Measurements from ENCODE around the gene CD52. TPM values are rescaled to one million over a fixed set of nuclear protein-coding genes. Genes with fewer than 3 reads are reported as not detected.

Gene CD52, protein sequence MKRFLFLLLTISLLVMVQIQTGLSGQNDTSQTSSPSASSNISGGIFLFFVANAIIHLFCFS
- not detected for total RNA-seq

DNA sequence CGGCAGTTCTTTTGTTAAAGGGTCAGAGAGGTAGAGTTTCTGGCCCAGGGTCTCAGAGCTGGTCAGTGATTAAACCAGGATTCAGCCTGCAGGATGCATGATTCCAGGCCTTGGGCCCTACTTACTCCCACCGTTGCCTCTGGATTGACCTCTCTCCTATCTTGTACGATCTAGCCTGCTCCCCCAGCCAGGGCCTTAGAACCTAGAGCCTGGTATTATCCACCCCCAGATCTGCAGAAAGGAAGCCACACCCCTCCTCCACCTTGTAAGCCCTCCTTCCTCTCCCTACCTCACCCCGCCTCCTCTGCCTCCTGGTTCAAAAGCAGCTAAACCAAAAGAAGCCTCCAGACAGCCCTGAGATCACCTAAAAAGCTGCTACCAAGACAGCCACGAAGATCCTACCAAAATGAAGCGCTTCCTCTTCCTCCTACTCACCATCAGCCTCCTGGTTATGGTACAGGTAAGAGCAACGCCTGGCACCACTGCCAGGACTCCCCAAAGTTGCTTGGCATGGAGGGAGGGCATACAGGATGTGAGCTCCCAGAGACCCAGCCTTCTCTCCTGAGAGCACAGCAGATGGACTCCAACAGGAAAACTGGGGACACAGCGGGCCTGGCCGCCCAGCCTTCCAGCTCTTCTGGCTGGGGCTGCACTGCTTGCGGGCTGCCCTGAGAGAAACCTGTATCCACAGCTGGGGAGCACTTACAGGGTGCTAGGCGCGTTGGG, at the start of gene CD52:
TSS of gene CD52 (plus strand) at position 347 of the 726 bp plus-strand sequence. CDS start at position 407, 60 bp downstream.
- no peak for DNase-seq

DNA sequence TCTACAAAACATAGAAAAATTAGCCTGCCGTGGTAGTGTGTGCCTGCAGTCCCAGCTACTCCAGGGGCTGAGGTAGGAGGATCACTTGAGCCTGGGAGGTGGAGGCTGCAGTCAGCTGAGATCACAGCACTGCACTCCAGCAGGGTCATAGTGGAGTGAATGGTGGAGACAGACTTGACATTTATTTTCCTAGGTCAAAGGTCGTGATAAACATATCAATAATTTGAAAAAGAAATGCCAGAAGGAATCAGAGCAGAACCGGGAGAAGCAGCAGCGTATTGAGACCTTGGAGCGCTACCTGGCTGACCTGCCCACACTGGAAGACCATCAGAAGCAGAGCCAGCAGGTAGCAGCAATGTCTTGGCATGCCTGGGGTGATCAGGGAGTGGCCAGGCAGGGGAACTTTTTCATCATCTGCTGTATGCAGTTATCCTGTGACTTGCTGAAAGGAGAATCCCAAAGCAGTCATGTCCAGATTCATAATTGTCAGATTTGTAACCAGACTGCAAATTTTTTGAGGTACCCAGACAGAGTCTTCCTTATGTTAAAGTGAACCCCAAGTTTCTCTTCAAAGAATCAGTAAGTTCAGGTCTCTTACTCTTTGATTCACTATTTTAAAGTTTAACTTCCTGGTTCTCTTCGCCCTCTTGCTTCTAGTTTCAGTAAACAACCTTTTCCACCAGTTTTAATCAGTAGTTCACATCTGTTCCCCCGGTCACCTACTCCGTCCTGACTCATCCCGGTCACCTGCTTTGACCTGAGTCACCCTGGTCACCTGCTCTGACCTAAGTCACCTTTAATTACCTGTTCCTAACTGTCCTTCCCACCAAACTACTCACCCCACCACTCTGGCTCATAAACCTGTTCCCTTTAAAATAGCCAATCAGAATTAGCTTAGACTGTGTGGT, 49.2 kb upstream of the CD52 start:
- DNase-seq: no peak

DNA sequence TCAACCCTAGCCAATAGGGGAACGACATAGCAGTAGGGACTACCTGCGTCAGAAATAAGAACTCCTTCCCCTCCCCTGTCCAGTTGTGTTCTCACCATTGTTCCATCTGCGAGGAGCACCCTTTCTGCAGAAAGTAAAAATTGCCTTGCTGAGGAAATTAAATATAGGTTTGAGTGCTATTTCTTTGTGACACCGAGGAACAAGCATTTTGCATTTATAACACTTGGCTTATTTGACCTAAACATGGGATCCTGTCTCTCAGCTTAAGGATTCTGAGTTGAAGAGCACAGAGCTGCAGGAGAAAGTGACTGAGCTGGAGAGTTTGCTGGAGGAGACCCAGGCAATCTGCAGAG, 48.6 kb upstream of the CD52 start:
- DNase-seq: no peak

DNA sequence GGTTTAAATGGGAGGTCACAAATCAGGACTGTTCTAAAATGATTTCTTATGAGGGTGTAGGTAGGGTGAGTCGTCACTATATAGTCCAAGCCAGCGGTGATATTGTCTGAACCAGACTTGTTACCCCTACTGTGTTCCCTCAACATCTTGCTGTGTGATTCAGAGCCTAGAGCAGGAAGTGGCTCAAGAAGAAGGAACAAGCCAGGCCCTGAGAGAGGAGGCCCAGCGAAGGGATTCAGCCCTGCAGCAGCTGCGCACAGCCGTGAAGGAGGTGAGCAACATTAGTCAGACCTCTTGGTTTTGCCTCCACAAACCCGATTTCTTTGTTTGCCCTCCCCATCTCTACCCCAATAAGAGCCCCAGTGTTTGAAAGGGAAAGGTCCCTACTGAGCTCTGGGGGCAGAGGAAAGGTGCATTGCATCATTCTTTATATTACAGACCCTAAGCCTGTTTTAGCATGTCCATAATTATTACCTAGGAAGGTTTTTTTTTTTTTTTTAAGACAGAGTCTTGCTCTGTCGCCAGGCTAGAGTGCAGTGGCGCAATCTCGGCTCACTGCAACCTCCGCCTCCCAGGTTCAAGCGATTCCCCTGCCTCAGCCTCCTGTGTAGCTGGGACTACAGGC, 42.8 kb upstream of the CD52 start:
- DNase-seq: no peak

DNA sequence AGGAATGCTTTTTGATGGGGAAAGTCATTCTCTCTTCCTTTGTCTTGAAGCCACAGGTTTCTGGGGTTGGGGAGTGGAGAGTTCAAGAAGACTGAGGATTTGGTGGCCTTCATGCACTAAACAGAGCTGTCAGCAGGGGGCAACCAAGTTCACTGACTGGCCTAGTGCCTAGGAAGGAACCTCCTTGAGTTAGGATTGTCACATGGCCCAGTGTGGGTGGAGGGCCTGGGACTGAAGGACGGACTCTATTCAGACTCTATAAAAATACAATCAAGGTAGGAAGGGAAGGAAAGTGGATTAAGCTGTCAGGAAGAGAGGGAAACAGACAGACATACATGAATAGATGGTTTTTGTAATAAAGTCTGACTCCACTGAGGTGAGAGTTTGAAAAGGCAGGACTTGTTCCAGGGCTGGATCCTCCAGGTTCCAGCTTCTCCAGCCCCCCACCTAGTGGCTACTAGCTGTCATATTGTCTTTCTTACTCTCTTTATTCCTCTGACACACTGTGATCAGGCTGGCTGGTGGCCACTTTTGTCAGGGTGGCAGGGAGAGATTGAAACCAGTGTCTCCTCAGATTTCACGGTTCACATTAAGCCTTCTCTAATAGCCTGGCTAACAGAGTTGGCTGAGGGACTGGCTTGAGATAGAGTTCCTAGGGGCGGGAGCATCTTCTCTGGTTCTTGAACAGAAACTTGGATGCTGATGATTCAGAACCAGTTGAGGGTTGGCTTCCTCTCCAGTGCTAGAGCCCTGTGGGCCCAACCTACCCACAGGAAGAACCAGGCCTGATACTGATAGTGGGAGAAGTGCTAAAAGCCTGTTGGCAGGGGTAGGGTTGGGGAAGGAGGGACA, 42.0 kb upstream of the CD52 start:
- DNase-seq: peak; percentile 91

DNA sequence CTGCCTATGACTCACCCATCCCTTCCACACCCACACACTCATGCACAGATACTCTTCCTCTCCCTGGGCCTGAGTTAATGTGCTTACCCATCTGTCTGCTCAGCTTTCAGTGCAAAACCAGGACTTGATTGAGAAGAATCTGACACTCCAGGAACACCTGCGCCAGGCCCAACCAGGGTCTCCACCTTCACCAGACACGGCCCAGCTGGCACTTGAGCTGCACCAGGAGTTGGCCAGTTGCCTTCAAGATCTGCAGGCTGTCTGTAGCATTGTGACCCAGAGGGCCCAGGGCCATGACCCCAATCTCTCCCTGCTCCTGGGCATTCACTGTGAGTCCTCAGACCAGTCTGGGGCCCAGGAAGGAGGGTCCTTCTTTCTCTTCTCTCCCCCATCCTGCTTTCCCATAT, 41.3 kb upstream of the CD52 start:
- DNase-seq: no peak

DNA sequence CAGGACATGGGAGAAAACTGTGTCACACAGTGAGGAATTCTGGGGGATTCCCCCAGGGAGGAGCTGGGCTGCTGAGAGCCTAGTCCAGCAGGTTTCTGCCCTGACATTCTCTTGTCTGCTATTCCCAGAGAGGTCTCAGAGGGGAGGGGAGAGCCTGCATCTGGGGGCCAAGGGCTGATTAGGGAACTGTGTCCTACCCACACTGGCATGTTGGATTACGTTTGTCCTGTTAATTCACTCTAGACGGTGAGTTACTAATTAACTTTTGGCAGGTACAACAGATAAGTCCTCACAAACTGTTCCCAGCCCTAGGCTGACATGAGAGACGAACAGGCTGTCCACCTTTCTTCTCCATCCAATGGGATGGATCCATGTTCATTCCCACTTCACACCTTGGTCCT, 40.5 kb upstream of the CD52 start:
- no peak for DNase-seq

DNA sequence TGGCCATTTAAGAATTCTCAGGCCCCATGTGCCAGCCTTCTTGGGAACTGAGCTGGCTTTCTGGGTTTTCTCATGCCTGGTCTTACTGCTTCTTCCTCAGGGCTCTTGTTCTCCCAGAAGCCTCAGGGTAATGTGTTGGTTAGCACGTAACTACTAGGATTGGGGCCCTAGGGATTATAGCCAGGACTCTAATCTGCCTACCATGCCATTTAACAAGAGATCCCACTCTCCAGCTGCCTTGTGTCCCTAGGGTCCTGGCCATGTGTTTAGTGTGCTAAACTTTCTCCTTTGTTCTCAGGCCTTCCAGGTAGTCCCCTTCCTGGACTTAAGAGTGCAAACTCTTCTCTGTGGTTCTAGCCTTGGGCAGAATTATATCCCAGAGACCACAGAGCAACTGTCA, 40.0 kb upstream of the CD52 start:
- DNase-seq: no peak

DNA sequence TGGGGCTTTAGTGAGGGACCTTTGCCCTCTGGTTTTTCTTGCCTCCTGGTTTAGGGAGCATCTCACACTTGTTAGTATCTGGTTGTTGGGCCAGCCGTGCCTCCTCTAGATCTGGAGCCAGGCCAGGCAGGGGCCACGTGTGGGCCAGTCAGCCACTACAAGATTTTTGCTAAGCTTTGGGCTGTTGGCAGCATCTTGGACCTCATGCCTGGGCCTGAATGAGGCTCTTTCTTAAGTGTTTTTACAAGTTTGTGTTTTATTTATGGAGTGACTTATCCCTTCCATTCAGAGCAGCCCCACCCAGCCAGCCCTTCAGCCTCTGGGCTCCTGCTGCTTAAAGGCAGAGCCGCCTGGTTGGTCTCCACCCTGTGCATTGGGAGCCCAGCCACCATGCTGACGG, 39.5 kb upstream of the CD52 start:
- DNase-seq: peak; percentile 68

DNA sequence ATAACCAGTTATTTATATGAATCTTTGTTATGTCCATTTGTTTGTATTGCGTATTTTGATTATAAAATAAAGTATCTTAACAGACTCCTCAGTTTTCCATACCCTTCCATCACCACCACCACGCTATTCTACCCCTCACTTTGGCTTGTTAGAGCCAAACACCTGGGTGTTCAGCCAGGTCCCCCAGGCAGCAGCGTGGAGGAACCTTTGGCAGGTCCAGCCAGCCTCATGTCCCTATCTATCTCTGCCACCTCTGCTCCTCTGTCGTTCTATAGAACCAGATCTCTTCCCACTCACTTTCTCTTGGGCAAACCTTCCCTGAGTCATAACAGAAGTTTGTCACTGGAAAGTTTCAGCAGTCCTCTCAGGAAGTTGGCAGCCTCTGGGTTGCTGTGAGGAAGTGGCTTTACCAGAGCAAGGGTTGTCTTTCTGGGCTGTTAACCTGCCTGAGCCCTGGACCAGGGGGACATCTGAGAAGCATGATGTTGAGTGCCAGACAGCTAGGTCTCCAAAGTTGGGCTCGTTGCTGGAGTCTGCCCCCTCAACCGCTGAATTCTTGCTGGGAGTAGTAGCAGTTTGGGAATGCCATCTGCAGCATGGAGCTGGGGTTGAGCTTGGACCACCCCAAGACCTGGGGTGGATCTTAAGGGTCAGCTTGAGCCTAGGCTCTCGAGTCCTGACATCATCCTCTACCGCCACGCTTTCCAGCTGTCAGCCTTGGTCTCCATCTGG, 38.9 kb upstream of the CD52 start:
- DNase-seq: peak; percentile 35

DNA sequence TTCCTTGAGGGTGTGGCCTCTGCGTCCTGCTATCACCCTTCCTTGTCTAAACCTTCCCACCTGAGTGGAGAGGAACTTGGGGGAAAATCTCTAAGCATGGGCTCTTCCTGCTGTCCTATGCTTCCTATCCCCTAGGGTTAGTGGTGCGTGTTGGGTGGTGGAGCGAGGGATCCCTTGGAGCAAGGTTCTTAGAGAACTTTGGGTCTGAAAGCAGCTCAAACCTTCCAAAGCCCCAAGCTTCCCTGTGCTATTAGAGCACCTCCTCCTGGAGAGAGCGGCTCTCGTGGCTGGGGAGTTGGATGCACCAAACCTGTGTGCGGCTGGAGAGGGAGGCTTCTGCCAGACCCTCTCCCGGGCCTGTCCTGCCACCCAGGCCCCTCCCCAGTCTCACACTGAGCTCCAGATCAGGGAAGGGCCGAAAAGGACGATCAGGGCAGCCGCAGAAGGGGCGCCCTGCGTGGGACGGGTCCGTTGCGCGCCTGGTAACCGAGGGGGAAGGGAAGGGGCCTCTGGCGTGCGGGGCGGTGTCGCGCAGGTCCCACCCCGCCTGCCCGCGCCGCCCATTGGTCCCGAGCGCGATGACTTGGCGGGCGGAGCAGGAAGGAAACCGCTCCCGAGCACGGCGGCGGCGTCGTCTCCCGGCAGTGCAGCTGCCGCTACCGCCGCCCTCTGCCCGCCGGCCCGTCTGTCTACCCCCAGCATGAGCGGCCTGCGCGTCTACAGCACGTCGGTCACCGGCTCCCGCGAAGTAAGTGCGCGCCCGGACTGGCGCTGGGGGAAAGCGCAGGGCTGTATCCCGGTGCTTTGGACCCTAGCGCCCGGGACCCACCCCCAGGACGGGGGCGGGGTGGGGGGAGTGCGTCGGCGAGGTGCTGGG, 38.1 kb upstream of the CD52 start, which contains the start of gene SH3BGRL3:
TSS of gene SH3BGRL3 (plus strand) at position 631 of the 877 bp plus-strand sequence. CDS start at position 701, 70 bp downstream.
- peak; percentile 94 for DNase-seq

DNA sequence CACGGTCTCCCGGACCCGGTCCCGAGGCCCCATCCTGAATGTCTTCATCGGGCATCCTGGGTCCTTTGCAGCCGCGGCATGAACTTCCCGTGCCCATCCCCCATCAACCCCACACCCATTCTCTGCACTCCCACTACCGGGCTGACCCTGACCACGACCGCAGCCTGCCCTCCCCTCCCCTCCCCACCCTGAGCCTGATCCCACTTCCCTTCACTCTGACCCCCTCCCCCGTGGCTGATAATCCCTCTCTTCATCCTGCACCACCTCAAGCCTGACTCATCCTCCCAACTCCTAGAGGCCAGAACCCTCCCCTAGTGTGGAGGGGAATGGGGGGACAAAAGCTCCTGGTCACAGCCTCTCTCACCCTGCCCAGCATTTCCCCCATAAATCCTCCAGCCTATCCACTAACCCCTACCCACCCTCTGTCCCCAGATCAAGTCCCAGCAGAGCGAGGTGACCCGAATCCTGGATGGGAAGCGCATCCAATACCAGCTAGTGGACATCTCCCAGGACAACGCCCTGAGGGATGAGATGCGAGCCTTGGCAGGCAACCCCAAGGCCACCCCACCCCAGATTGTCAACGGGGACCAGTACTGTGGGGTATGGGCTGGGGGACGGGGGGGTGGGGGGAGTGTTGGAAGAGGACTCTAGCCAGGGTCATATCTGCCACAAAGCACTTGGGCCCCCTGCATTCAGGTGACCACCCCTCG, 37.3 kb upstream of the CD52 start:
- DNase-seq: no peak

DNA sequence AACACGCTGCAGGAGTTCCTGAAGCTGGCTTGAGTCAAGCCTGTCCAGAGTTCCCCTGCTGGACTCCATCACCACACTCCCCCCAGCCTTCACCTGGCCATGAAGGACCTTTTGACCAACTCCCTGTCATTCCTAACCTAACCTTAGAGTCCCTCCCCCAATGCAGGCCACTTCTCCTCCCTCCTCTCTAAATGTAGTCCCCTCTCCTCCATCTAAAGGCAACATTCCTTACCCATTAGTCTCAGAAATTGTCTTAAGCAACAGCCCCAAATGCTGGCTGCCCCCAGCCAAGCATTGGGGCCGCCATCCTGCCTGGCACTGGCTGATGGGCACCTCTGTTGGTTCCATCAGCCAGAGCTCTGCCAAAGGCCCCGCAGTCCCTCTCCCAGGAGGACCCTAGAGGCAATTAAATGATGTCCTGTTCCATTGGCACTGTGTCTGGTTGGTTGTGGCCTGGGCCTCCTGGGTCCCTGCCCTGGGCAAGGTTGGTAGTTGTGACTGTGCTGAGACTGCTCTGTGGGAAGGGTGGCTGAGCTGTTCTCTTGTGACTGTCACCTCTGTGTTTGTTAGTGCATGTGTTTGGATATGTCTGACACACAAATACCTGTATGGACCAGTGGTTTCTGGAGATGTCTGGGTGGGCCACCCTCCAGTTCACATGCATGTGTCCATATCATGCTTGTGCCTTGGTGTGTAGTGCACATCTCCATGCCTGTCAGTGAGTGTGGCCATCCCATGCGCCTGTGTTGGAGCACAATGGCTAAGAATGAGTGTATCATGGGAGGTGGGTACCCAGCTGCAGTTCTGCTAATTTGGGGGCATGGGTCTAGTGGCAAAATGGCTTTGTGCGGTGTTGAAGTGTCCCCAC, 36.4 kb upstream of the CD52 start:
- DNase-seq: no peak

DNA sequence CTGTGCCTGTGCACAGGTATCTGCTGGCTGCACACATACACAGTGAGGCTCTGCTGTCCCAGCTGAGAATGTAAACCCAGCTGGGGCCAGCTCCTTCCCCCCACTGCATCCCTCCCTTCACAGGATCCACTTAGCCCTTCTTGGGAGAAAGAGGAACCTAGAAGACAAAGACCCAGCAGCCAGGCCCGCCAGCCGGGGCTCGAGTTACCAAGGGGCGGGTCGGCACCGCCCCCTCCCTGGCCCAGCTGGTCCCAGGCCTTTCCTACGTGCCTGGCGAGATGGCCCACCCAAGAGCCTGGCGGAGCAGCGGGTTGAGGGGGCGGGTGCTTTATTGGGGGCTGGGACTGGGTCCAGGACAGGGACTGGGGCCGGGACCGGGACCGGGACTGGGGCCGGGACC, 35.8 kb upstream of the CD52 start:
- peak; percentile 92 for DNase-seq

DNA sequence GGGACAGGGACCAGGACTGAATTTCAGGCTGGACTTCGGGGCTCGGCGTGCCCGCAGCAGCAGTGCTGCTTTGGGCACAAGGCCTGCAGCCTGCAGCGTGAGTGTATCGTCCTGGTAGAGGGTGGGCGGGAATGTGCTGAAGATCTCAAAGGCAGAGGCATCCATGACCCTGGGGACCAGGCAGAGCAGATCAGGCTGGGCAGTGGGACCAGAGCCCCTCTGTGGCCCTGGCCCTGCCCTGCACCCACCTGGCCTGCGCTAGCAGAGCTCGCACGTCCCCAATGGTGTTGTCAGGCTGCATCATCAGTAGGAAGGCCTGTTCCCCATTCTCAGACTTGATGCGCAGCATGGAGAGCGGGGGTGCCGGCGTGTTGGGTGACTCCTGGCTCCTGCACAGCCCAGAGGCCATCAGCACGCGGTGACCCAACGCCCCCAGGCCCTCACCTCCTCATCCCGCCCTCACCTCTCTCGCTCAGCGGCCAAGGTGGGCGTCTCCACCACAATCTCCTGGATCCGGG, 35.3 kb upstream of the CD52 start:
- no peak for DNase-seq

DNA sequence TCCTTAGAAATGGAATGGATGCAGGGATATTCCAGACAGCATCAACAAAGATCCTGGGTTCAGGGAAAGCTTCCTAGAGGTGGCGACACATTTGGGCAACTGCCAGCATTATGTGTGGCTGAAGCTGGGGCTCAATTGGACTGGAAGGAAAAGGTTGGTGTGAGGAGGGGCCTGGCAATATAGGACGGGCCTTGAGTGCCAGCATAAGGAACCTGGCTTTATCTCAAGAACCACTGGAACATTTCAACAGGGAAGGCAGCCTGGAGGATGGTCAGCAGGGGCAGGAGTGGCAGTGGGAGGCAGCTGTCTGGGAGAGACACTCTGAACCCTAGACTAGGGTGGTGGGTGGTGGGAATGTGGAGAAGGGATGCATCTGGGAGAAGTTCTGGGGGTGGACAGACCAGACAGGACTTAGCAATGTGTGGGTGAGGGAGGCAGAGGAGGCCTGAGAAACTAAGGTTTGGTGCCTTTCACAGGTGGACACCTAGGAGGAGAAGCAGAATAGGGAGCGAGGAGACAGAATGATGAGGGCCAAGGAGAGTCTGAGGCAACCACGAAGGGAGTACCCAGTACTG, 34.4 kb upstream of the CD52 start:
- no peak for DNase-seq

DNA sequence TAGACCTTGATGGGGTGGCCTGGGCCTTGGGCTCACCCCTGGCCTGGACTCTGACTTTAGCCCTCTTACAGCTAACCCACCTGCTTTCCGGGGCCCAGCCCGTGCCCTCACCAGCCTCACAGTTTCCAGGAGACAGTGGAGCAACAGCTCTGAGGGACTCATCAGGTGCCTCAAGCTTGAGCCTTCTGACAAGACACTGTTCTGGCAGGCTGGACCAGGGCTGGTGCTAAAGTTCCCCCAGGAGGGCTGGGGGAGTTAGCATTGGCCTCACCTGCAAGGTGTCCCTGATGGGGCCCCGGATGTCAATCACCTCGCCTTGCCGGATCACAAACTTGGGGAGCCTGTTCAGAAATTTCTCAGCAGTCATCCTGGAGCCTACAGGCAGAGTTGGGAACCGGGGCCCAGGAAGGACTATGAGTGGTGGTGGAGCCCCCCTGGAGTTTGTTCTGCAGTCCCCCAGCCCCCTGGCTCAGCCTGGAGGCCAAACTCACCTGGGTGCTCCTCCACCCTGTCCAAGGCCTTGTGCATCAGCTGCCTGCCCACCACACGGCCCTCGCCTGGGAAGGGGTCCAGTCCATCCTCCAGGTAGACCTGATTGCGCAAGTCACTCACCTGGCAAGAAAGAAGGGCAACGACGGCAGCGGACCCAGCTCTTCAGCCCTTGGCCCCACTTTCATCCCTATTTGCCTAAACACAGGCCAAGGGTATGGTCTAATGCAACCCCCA, 33.7 kb upstream of the CD52 start:
- DNase-seq: no peak
